HCT116 (cell line): ENCODE measurements around the gene ITFG1. TPM values are rescaled to one million over a fixed set of nuclear protein-coding genes. Genes with fewer than 3 reads are reported as not detected.

Source experiments
- ATAC-seq: fragments of 200-7000 bp; cut with Tn5 transposase; 2 replicates; pipeline ENCODE4 v1.9.1; 2020; ENCODE audit warnings: mild to moderate bottlenecking, moderate library complexity
- BruUV-seq: library from RNA; stranded (reverse); fragments of 400-500 nt; replicated peaks from 2 replicates; lab custom pipeline; 2021; lab: Mats Ljungman, UMichigan
- CTCF ChIA-PET: fragments of 300-600 bp; sonication (Branson Sonifier 250); formaldehyde crosslinking; loops from one replicate; lab custom pipeline; 2021; ENCODE audit warnings: antibody characterized with exemption; lab: Charles Lee
- POLR2A ChIA-PET: fragments of 300-600, 350-600 bp; sonication (Branson Sonifier 250); formaldehyde crosslinking; loops from one replicate; lab custom pipeline; 2021; ENCODE audit warnings: antibody characterized with exemption; lab: Charles Lee
- RAD21 ChIA-PET, 2 experiments: fragments of 300-600 bp; sonication (Branson Sonifier 250); formaldehyde crosslinking; loops; one replicate each; lab custom pipeline; 2023; ENCODE audit warnings: low total read pairs in 2 of 2; ENCODE audit not compliant: uncharacterized antibody in 2 of 2, unreplicated experiment in 2 of 2, low non-redundant PET in 1 of 2; lab: Charles Lee
- DNase-seq: peaks from one replicate; pipeline ENCODE4 v3.0.0-alpha.2; 2010; ENCODE audit warnings: low read depth, low spot score
- H2AFZ ChIP-seq: fragments of 200-600 bp; shearing (Covaris generic), sonication (generic); 2 replicates; pipeline ENCODE4 v1.6.1; 2017; ENCODE audit warnings: low read depth, mixed run types, mixed read lengths, antibody characterized with exemption, low read length; ENCODE audit not compliant: poor library complexity, severe bottlenecking
- H3K27ac ChIP-seq: 2 replicates; pipeline ENCODE4 v1.5.1; 2012; ENCODE audit warnings: low read depth, low read length
- H3K27me3 ChIP-seq: fragments of 200-600 bp; sonication (generic); 2 replicates; pipeline ENCODE4 v1.6.1; 2016; ENCODE audit warnings: mixed run types, low read length, mixed read lengths; ENCODE audit not compliant: insufficient read depth
- H3K36me3 ChIP-seq, 2 experiments: fragments of 200-500 bp in 1 of 2; fragments of 200-600 bp in 1 of 2; sonication (Bioruptor generic) in 1 of 2; sonication (generic) in 1 of 2; 2 replicates each; pipeline versions ENCODE4 v1.5.1 to v1.6.1; 2014 to 2016; ENCODE audit warnings: low read length in 2 of 2, inconsistent platforms in 1 of 2, mixed read lengths in 1 of 2, mixed run types in 1 of 2; ENCODE audit not compliant: insufficient read depth in 2 of 2, control insufficient read depth in 1 of 2
- H3K4me1 ChIP-seq, 2 experiments: fragments of 200-600 bp in 1 of 2; sonication (generic) in 1 of 2; 2 replicates each; pipeline versions ENCODE4 v1.5.1 to v1.6.1; 2012 to 2017; ENCODE audit warnings: low read length in 2 of 2, inconsistent platforms in 1 of 2, mild to moderate bottlenecking in 1 of 2, mixed read lengths in 1 of 2, mixed run types in 1 of 2, moderate library complexity in 1 of 2; ENCODE audit not compliant: insufficient read depth in 2 of 2, control insufficient read depth in 1 of 2
- H3K4me2 ChIP-seq: fragments of 200-600 bp; sonication (generic); 2 replicates; pipeline ENCODE4 v1.6.1; 2017; ENCODE audit warnings: mixed run types, low read length, mixed read lengths
- H3K4me3 ChIP-seq, 2 experiments: fragments of 200-600 bp in 1 of 2; sonication (generic) in 1 of 2; replicated peaks in 1 of 2; 2 replicates each; pipeline ENCODE4 v1.5.1; 2011 to 2016; ENCODE audit warnings: low read length in 2 of 2, control low read depth in 1 of 2, low read depth in 1 of 2, mild to moderate bottlenecking in 1 of 2, mixed read lengths in 1 of 2, mixed run types in 1 of 2
- H3K79me2 ChIP-seq: fragments of 200-600 bp; sonication (generic); 2 replicates; pipeline ENCODE4 v1.6.1; 2017; ENCODE audit warnings: mild to moderate bottlenecking, mixed run types, low read length, moderate library complexity, mixed read lengths; ENCODE audit not compliant: insufficient read depth
- H3K9ac ChIP-seq: fragments of 200-600 bp; sonication (generic); 2 replicates; pipeline ENCODE4 v1.6.1; 2016; ENCODE audit warnings: low read length, mixed read lengths
- H3K9me2 ChIP-seq: fragments of 200-600 bp; sonication (generic), shearing (Covaris generic); 2 replicates; pipeline ENCODE4 v1.6.1; 2017; ENCODE audit warnings: mixed run types, mild to moderate bottlenecking, moderate library complexity; ENCODE audit not compliant: insufficient read depth
- H3K9me3 ChIP-seq, 2 experiments: fragments of 200-500 bp in 1 of 2; fragments of 200-600 bp in 1 of 2; sonication (Bioruptor generic) in 1 of 2; sonication (generic) in 1 of 2; 2 replicates each; pipeline ENCODE4 v1.6.1; 2014 to 2017; ENCODE audit warnings: low read length in 2 of 2, mixed read lengths in 2 of 2, inconsistent platforms in 1 of 2, low read depth in 1 of 2, mild to moderate bottlenecking in 1 of 2, mixed run types in 1 of 2, moderate library complexity in 1 of 2; ENCODE audit not compliant: control insufficient read depth in 1 of 2, insufficient read depth in 1 of 2
- H4K20me1 ChIP-seq: fragments of 200-600 bp; sonication (generic), shearing (Covaris generic); 2 replicates; pipeline ENCODE4 v1.6.1; 2017; ENCODE audit warnings: mixed run types, mild to moderate bottlenecking, moderate library complexity; ENCODE audit not compliant: insufficient read depth
- CBX3 ChIP-seq: IDR thresholded peaks from 2 replicates; pipeline ENCODE4 v1.6.1; 2012; ENCODE audit warnings: low read depth
- CTCF ChIP-seq, 3 experiments: fragments of 200-600 bp in 1 of 3; sonication (generic) in 1 of 3; IDR thresholded peaks in 2 of 3; conservative IDR thresholded peaks in 1 of 3; 2 replicates each; pipeline ENCODE4 v1.5.1; 2012 to 2017; ENCODE audit warnings: low read depth in 2 of 3, low read length in 2 of 3, antibody characterized with exemption in 1 of 3, borderline replicate concordance in 1 of 3, control low read depth in 1 of 3, mild to moderate bottlenecking in 1 of 3, mixed read lengths in 1 of 3, mixed run types in 1 of 3, moderate library complexity in 1 of 3; ENCODE audit not compliant: insufficient read depth in 1 of 3
- EGR1 ChIP-seq: IDR thresholded peaks from 2 replicates; pipeline ENCODE4 v1.6.1; 2012; ENCODE audit warnings: low read depth
- EZH2 ChIP-seq: fragments of 200-600 bp; sonication (generic); IDR thresholded peaks from 2 replicates; pipeline ENCODE4 v1.6.1; 2017; ENCODE audit warnings: antibody characterized with exemption, mixed run types
- EZH2phosphoT487 ChIP-seq: fragments of 200-600 bp; IDR thresholded peaks from 2 replicates; pipeline ENCODE4 v1.6.1; 2018; ENCODE audit warnings: antibody characterized with exemption, borderline replicate concordance
- JUND ChIP-seq: IDR thresholded peaks from 2 replicates; pipeline ENCODE4 v1.6.1; 2012
- POLR2A ChIP-seq: IDR thresholded peaks from 2 replicates; pipeline ENCODE4 v1.7.0; 2011; ENCODE audit warnings: borderline replicate concordance; ENCODE audit not compliant: insufficient read depth, insufficient read length; ENCODE audit errors: extremely low read depth
- SP1 ChIP-seq: IDR thresholded peaks from 2 replicates; pipeline ENCODE4 v1.6.1; 2012; ENCODE audit warnings: low read depth
- SRF ChIP-seq: IDR thresholded peaks from 2 replicates; pipeline ENCODE4 v1.6.1; 2012; ENCODE audit warnings: low read depth
- TCF7L2 ChIP-seq: IDR thresholded peaks from 2 replicates; pipeline ENCODE4 v1.7.0; 2011; ENCODE audit warnings: borderline replicate concordance, inconsistent platforms; ENCODE audit not compliant: insufficient read depth, insufficient read length; ENCODE audit errors: extremely low read depth
- ZFX ChIP-seq: fragments of 450-650 bp; IDR thresholded peaks from 2 replicates; pipeline ENCODE4 v1.6.1; 2017
- intact Hi-C: fragments of 100-400 bp; cut with micrococcal nuclease; formaldehyde crosslinking; loops from 2 replicates; pipeline ENCODE4 v1.10.0; 2022
- total RNA-seq: library from RNA; stranded (reverse); gene quantifications from one replicate; pipeline ENCODE4 v1.2.1, GENCODE V29; 2021; ENCODE audit not compliant: unreplicated experiment
- TF ChIP-seq, protein P1 (sequence below): IDR thresholded peaks from 2 replicates; pipeline ENCODE4 v1.6.1; 2012; ENCODE audit warnings: low read depth

The ITFG1 gene
- total RNA-seq, 1 experiment from 2014 or later, result 24.9 TPM

DNA sequence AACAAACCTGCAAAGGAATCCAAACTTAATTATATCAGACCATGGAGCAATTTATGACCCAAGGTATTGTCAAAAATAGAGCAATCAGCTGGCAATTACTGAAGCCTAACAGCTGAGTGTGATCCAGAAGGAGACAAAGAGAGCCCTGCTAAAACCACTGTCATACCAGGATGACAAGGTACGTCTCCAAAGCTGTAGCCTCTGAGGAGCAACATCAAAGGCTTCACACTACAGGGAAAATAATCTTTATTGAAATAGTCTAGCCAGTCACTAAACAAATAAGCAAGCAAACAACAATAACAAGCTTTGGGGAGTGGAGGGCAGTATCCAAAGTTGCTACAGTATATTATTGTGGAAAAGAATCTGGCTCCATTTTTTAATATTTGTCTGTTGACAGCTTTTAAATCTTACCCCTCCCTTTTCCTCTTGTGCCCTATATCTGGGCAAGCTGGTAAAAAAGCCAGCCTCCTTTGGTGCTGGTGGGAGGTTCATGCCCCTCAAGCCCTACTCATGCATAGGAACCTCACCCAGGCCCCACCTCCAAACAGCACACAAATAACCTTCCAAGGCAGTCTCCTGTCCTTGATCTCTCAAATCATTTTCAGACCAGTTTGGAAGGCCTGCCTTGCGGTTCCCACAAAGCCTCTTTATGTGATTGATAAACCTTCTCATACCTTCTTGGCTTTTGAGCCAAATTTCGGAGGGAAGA, 73.7 kb downstream of the ITFG1 start:
- no peak overlapping the region for H3K4me3 ChIP-seq
- no peaks in the 10 kb centered on the region for H3K36me3 ChIP-seq
- H4K20me1 ChIP-seq, result no peaks in the 10 kb centered on the region
- H3K79me2 ChIP-seq, result no peaks in the 10 kb centered on the region
- ATAC-seq, result no peak
- intact Hi-C loops, result no loop called here
- no TSS peak for BruUV-seq
- no peaks in the 10 kb centered on the region for H3K9me2 ChIP-seq
- H2AFZ ChIP-seq, result no peak overlapping the region
- ChIA-PET RAD21 (no interaction called here), CTCF (no interaction called here), POLR2A (no interaction called here)
- H3K27ac ChIP-seq, result no peak overlapping the region
- H3K4me2 ChIP-seq, result no peak overlapping the region
- no peak overlapping the region for H3K9ac ChIP-seq
- TF ChIP-seq EGR1, result no peak
- TF ChIP-seq CTCF (IDR thresholded peaks at IDR 0.05 in 2 of 3, conservative IDR thresholded peaks at IDR 0.05 in 1 of 3; ENCODE audit: borderline replicate concordance in 1 of 3, insufficient read depth in 1 of 3, low read depth in 2 of 3, low read length in 2 of 3), result no peak
- no peak for TF ChIP-seq EZH2
- no peak for TF ChIP-seq SP1
- TF ChIP-seq ZFX, result no peak
- no peak for TF ChIP-seq CBX3
- no peak for TF ChIP-seq JUND
- TF ChIP-seq, protein P1, sequence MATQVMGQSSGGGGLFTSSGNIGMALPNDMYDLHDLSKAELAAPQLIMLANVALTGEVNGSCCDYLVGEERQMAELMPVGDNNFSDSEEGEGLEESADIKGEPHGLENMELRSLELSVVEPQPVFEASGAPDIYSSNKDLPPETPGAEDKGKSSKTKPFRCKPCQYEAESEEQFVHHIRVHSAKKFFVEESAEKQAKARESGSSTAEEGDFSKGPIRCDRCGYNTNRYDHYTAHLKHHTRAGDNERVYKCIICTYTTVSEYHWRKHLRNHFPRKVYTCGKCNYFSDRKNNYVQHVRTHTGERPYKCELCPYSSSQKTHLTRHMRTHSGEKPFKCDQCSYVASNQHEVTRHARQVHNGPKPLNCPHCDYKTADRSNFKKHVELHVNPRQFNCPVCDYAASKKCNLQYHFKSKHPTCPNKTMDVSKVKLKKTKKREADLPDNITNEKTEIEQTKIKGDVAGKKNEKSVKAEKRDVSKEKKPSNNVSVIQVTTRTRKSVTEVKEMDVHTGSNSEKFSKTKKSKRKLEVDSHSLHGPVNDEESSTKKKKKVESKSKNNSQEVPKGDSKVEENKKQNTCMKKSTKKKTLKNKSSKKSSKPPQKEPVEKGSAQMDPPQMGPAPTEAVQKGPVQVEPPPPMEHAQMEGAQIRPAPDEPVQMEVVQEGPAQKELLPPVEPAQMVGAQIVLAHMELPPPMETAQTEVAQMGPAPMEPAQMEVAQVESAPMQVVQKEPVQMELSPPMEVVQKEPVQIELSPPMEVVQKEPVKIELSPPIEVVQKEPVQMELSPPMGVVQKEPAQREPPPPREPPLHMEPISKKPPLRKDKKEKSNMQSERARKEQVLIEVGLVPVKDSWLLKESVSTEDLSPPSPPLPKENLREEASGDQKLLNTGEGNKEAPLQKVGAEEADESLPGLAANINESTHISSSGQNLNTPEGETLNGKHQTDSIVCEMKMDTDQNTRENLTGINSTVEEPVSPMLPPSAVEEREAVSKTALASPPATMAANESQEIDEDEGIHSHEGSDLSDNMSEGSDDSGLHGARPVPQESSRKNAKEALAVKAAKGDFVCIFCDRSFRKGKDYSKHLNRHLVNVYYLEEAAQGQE, result no peak
- TF ChIP-seq TCF7L2, result no peak
- TF ChIP-seq SRF, result no peak
- no peak for TF ChIP-seq EZH2phosphoT487
- TF ChIP-seq POLR2A, result no peak
- no peaks in the 10 kb centered on the region for H3K9me3 ChIP-seq
- no peaks in the 10 kb centered on the region for H3K27me3 ChIP-seq
- DNase-seq, result no peak
- peaks cover 4 to 7% of the 10 kb centered on the region in 2 experiments for H3K4me1 ChIP-seq
